IMR-90 (cell line): Measurements from ENCODE around the gene CUBN. TPM values are rescaled to one million over a fixed set of nuclear protein-coding genes. Genes with fewer than 3 reads are reported as not detected.

Experiments
- ATAC-seq: fragments of 200-7000 bp; cut with Tn5 transposase; 2 replicates; pipeline ENCODE4 v1.9.1; 2020; ENCODE audit warnings: low read depth, mild to moderate bottlenecking, moderate library complexity
- BruUV-seq: library from RNA; stranded (reverse); fragments of 400-500 nt; replicated peaks from 2 replicates; lab custom pipeline; 2021; lab: Mats Ljungman, UMichigan
- CTCF ChIA-PET: fragments of 300-600 bp; formaldehyde crosslinking; extraction: SDS; loops from one replicate; lab custom pipeline; 2021; ENCODE audit warnings: antibody characterized with exemption; lab: Yijun Ruan, JAX
- POLR2A ChIA-PET: fragments of 300-600 bp; sonication (Branson Sonifier 250); formaldehyde crosslinking; loops from one replicate; lab custom pipeline; 2022; ENCODE audit warnings: antibody characterized with exemption; ENCODE audit not compliant: unreplicated experiment; lab: Charles Lee
- DNase-seq: peaks from one replicate; pipeline ENCODE4 v3.0.0; 2013
- H2AFZ ChIP-seq: replicated peaks from 2 replicates; pipeline ENCODE3; 2013; ENCODE audit warnings: low read length, mild to moderate bottlenecking; ENCODE audit not compliant: poor library complexity
- H2AK5ac ChIP-seq: 2 replicates; pipeline ENCODE4 v1.6.1; 2013; ENCODE audit warnings: low read depth, low read length, inconsistent platforms
- H2AK9ac ChIP-seq: replicated peaks from 2 replicates; pipeline ENCODE3; 2013; ENCODE audit warnings: mild to moderate bottlenecking, low read depth, low read length, moderate library complexity; ENCODE audit not compliant: poor library complexity
- H2BK120ac ChIP-seq: 2 replicates; pipeline ENCODE4 v1.6.1; 2013; ENCODE audit warnings: low read depth, low read length, inconsistent platforms
- H2BK15ac ChIP-seq: 3 replicates; pipeline ENCODE4 v1.6.1; 2013; ENCODE audit warnings: low read depth, low read length, inconsistent platforms
- H2BK20ac ChIP-seq: 2 replicates; pipeline ENCODE4 v1.6.1; 2013; ENCODE audit warnings: low read depth, mild to moderate bottlenecking, inconsistent platforms, low read length, moderate library complexity
- H2BK5ac ChIP-seq: 2 replicates; pipeline ENCODE4 v1.6.1; 2013; ENCODE audit warnings: mild to moderate bottlenecking, low read depth, low read length, inconsistent platforms; ENCODE audit not compliant: poor library complexity, severe bottlenecking
- H3K14ac ChIP-seq: replicated peaks from 2 replicates; pipeline ENCODE4 v1.6.1; 2013; ENCODE audit warnings: low read depth, low read length, inconsistent platforms
- H3K18ac ChIP-seq: 2 replicates; pipeline ENCODE4 v1.6.1; 2013; ENCODE audit warnings: low read depth, low read length, control low read depth
- H3K23ac ChIP-seq: 2 replicates; pipeline ENCODE4 v1.6.1; 2013; ENCODE audit warnings: low read depth, low read length, inconsistent platforms
- H3K27ac ChIP-seq: 2 replicates; pipeline ENCODE4 v1.5.1; 2013; ENCODE audit warnings: mild to moderate bottlenecking, control low read depth, low read length; ENCODE audit not compliant: insufficient read depth
- H3K27me3 ChIP-seq: 2 replicates; pipeline ENCODE4 v1.6.1; 2013; ENCODE audit warnings: low read length; ENCODE audit not compliant: control insufficient read depth, insufficient read depth
- H3K36me3 ChIP-seq: 2 replicates; pipeline ENCODE4 v1.6.1; 2013; ENCODE audit warnings: low read length, mixed read lengths; ENCODE audit not compliant: control insufficient read depth, insufficient read depth
- H3K4ac ChIP-seq: 2 replicates; pipeline ENCODE4 v1.6.1; 2013; ENCODE audit warnings: low read depth, low read length, inconsistent platforms
- H3K4me1 ChIP-seq: 2 replicates; pipeline ENCODE4 v1.6.1; 2013; ENCODE audit warnings: low read length, mixed read lengths; ENCODE audit not compliant: control insufficient read depth, insufficient read depth
- H3K4me2 ChIP-seq: 2 replicates; pipeline ENCODE4 v1.6.1; 2013; ENCODE audit warnings: low read depth, mild to moderate bottlenecking, control low read depth, low read length, moderate library complexity
- H3K4me3 ChIP-seq: 2 replicates; pipeline ENCODE4 v1.5.1; 2013; ENCODE audit warnings: low read depth, mild to moderate bottlenecking, control low read depth, low read length, moderate library complexity; ENCODE audit not compliant: insufficient read depth
- H3K56ac ChIP-seq: 2 replicates; pipeline ENCODE4 v1.6.1; 2013; ENCODE audit warnings: low read length, inconsistent platforms; ENCODE audit not compliant: insufficient read depth; ENCODE audit errors: extremely low read depth
- H3K79me1 ChIP-seq, 2 experiments: 2 replicates each; pipeline ENCODE4 v1.6.1; 2013; ENCODE audit warnings: low read length in 2 of 2, inconsistent platforms in 1 of 2, low read depth in 1 of 2
- H3K9ac ChIP-seq: 2 replicates; pipeline ENCODE4 v1.6.1; 2013; ENCODE audit warnings: low read depth, low read length, control low read depth
- H3K9me1 ChIP-seq: 2 replicates; pipeline ENCODE4 v1.6.1; 2013; ENCODE audit warnings: low read length, inconsistent platforms; ENCODE audit not compliant: insufficient read depth
- H3K9me3 ChIP-seq: 2 replicates; pipeline ENCODE4 v1.6.1; 2013; ENCODE audit warnings: low read length; ENCODE audit not compliant: control insufficient read depth, insufficient read depth
- H4K20me1 ChIP-seq: 2 replicates; pipeline ENCODE4 v1.6.1; 2013; ENCODE audit warnings: low read length, inconsistent platforms; ENCODE audit not compliant: insufficient read depth
- H4K5ac ChIP-seq: 2 replicates; pipeline ENCODE4 v1.6.1; 2013; ENCODE audit warnings: mild to moderate bottlenecking, low read depth, low read length, control low read depth
- H4K8ac ChIP-seq, 2 experiments: 2 replicates each; pipeline ENCODE4 v1.6.1; 2013; ENCODE audit warnings: low read depth in 2 of 2, low read length in 2 of 2, control low read depth in 1 of 2, inconsistent platforms in 1 of 2
- H4K91ac ChIP-seq: 2 replicates; pipeline ENCODE4 v1.6.1; 2013; ENCODE audit warnings: low read depth, low read length, inconsistent platforms; ENCODE audit not compliant: insufficient read depth
- BHLHE40 ChIP-seq: fragments of 150-350 bp; IDR thresholded peaks from 2 replicates; pipeline ENCODE4 v1.6.1; 2016; ENCODE audit warnings: mild to moderate bottlenecking, low read depth, low read length
- CEBPB ChIP-seq: IDR thresholded peaks from 2 replicates; pipeline ENCODE4 v1.6.1; 2012; ENCODE audit warnings: low read depth, low read length, improper control_type of control experiment
- FOS ChIP-seq: fragments of 150-350 bp; IDR thresholded peaks from 2 replicates; pipeline ENCODE4 v1.6.1; 2016; ENCODE audit warnings: low read depth, low read length
- MAFK ChIP-seq: IDR thresholded peaks from 2 replicates; pipeline ENCODE4 v1.6.1; 2012; ENCODE audit warnings: low read depth, low read length, improper control_type of control experiment
- POLR2A ChIP-seq: IDR thresholded peaks from 2 replicates; pipeline ENCODE4 v1.6.1; 2012; ENCODE audit warnings: mild to moderate bottlenecking, low read depth, low read length
- WGBS, 2 experiments: methylation state at CpG; one replicate each; pipeline versions ENCODE4 v1.1.5 to v1.1.7; 2013; ENCODE audit warnings: missing lambda C conversion rate in 2 of 2; ENCODE audit not compliant: insufficient read length in 1 of 2; ENCODE audit errors: extremely low coverage in 2 of 2; 5-methylcytosine and 5-hydroxymethylcytosine counted together
- dilution Hi-C: fragments of 300-500 bp; cut with HindIII; formaldehyde crosslinking; loops from one replicate; pipeline ENCODE4 v1.14.3; 2018; ENCODE audit warnings: low sequenced_read_pairs; ENCODE audit not compliant: unreplicated experiment
- in situ Hi-C: fragments of 300-500 bp; cut with MboI; formaldehyde crosslinking; loops from 3 replicates; pipeline ENCODE4 v1.14.3; 2019; ENCODE audit warnings: low sequenced_read_pairs, inconsistent platforms, mixed read lengths
- intact Hi-C: fragments of 100-400 bp; cut with micrococcal nuclease; formaldehyde crosslinking; loops from 2 replicates; pipeline ENCODE4 v1.10.0; 2022
- polyA plus RNA-seq, 3 experiments: library from polyadenylated mRNA; depleted of rRNA; stranded (reverse); fragments of >200 nt; gene quantifications; 2 replicates each; pipeline ENCODE4 v1.2.3, GENCODE V29; 2012; ENCODE audit warnings: low replicate concordance in 1 of 3
- total RNA-seq: library from RNA; depleted of rRNA; stranded (reverse); fragments of >200 nt; gene quantifications from 2 replicates; pipeline ENCODE4 v1.2.3, GENCODE V29; 2012

Gene CUBN
- total and polyA plus RNA-seq, 2 of the 4 experiments (the other 2 are of a cell fraction) = 0.19 to 0.54 TPM

GRCh38 chr10:17062009-17062408 is 67.6 kb downstream of the CUBN start:
- Histone ChIP-seq H3K9ac (no peak overlapping the region), H2BK20ac (peak overlapping the region; percentile 86; the same call in 1 of the 2 replicates), H4K20me1 (no peaks in the 10 kb centered on the region), H3K27me3 (no peaks in the 10 kb centered on the region), H3K4me2 (peak overlapping the region; percentile 62; the same call in 1 of the 2 replicates), H3K27ac (peak overlapping the region; percentile 94), H2AK9ac (no peak overlapping the region), H3K9me1 (peaks cover 11% of the 10 kb centered on the region), H4K8ac (peak overlapping the region; percentile 66 to 83; a peak in 2 of 4 replicates), H2BK15ac (peak overlapping the region; percentile 95; the same call in 1 of the 3 replicates), H3K4me3 (no peak overlapping the region), H2BK5ac (peak overlapping the region; percentile 94), H3K36me3 (no peaks in the 10 kb centered on the region), H3K23ac (peak overlapping the region; percentile 94; the same call in 1 of the 2 replicates), H2AK5ac (peak overlapping the region; percentile 76; the same call in 1 of the 2 replicates), H3K79me1 (peaks cover 0 to 23% of the 10 kb centered on the region in 2 experiments; a peak in 2 of 4 replicates), H4K5ac (no peak overlapping the region; the same call in 1 of the 2 replicates), H3K18ac (peak overlapping the region; percentile 73; the same call in 1 of the 2 replicates), H3K9me3 (no peaks in the 10 kb centered on the region), H3K56ac (peak overlapping the region; percentile 73; the same call in 1 of the 2 replicates), H4K91ac (peak overlapping the region; percentile 83; the same call in 1 of the 2 replicates), H3K4me1 (peaks cover 22% of the 10 kb centered on the region), H2AFZ (no peak overlapping the region), H3K4ac (peak overlapping the region; percentile 88; the same call in 1 of the 2 replicates), H2BK120ac (peak overlapping the region; percentile 94), H3K14ac (peak overlapping the region; percentile 94; the same call in 1 of the 2 replicates)
- intact Hi-C loops (loop anchor here (2.0 kb wide), 1 partner anchor 63 kb away; no protein-coding TSS in a partner anchor), in situ Hi-C loops (no loop called here), dilution Hi-C loops (no loop called here)
- ATAC-seq (peak; percentile 56), DNase-seq (peak; percentile 90)
- TF ChIP-seq FOS (peak; percentile 92), BHLHE40 (peak; percentile 56; the same call in 1 of the 2 replicates), POLR2A (no peak), MAFK (no peak), CEBPB (0 out of 2 replicates have a peak, but pooled peaks have one; percentile 11)
- BruUV-seq = no TSS peak
- ChIA-PET POLR2A (interaction anchor here (0.6 to 1.1 kb wide), 3 partner anchors 139 to 168 kb away, joined by 3 to 4 read pairs (median 3); partner anchors contain the start of gene TRDMT1), CTCF (interaction anchor here (0.6 to 1.5 kb wide), 2 partner anchors 16 to 208 kb away, joined by 3 to 4 read pairs; no protein-coding TSS in a partner anchor)
- WGBS, 2 experiments = no CpG with 5 or more reads among the region's 7 CpGs
